ENCODE results near the gene NTM.

The NTM gene

DNA sequence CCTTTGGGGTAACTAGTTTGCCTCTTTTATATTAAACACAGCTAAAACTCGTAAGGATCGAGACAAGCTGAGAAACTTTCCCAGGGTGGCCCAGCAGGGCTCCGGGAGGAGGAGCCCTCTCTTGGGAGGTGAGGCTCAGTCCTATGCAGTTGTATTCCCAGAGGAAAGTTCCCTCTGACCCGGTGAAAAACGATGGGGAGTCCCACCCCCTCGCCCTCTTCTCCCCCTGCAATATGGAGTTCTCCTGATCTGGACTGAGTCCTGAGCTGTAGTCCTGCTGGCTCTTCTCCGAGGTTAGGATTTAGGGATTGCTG lies 1.3 kb downstream of the NTM start:
- TF ChIP-seq POU2F2 (IDR thresholded peaks at IDR 0.05; ENCODE audit: low read depth, low read length), result no peak
- TF ChIP-seq PAX5 (IDR thresholded peaks at IDR 0.05; ENCODE audit: insufficient read depth, low read length, severe bottlenecking), result no peak
- no peak for TF ChIP-seq SPI1 (IDR thresholded peaks at IDR 0.05; ENCODE audit: low read depth, low read length)
- no peak for TF ChIP-seq POLR2AphosphoS5 (IDR thresholded peaks at IDR 0.05; ENCODE audit: low read depth, low read length)
- no peak for DNase-seq (ENCODE audit: insufficient read length, low spot score)
- FAIRE-seq, result no peak

DNA sequence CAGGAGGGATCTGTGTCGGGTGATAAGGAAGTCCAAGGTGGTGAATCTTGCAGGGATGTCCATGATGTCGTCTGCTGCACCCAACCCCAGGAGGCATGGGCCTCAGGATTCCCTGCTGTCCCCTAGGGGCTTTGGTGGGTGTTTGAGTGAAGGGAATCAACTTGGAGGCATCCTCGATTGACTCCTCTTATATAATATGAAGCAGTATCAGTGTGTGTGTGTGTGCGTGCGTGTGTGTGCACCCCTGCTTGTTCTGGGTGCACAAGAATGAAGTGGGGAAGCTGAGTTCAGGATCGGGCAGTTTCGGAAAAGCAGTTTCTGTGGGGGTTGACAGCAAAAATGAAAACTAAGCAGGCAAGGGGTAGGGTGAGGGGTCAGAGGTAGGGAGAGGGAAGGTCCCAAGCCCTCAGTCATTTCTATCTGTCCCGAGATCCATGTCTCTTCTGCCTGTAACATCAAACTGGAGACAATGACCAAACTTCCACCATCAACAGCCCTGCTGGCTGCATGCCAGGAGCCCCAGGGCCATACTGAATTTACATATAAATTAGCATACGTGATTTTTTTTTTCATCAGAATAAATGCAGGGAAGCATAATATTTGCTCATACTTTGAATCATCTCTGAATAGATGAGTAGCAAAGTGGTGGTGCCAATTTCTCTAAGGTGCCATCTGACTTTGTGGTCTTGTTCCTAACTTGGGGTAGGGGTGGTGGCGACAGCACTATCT lies 2.0 kb downstream of the NTM start:
- no peak for TF ChIP-seq TAF1 (IDR thresholded peaks at IDR 0.05; ENCODE audit: low read depth, low read length)
- DNase-seq (ENCODE audit: insufficient read length, low spot score), result no peak
- FAIRE-seq, result no peak

DNA sequence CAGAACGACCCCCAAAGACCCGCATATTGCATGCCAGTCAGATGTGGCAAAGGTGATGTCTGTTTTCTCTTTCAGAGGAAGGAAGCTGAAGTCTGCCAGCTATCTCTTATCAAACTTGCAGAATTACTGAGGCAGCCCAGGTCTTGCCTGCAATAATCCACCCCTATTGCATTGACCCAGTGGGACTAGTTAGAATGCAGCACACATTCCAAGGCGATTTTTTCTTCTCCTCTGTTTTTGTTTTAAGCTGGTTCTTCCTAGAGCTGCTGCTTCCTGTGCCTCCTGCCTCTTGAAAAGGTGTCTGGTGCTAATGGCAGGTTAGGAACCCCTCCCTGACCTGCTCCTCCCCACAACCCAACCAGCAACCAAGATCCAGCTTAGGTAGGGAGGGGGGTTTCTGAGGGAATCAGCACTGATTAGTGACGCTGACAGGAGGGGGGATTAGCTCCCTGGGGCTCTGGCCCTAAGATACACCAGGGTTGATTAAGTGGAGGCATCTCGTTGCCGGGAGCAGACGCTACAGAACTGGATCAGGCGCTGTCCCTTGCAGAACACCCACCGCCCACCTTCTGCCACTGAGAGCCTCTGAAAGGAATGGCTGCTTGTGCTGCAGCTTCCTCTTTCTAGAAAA lies 2.8 kb downstream of the NTM start:
- FAIRE-seq (no peak), DNase-seq (ENCODE audit: insufficient read length, low spot score) (no peak)
- TF ChIP-seq POLR2AphosphoS5 (IDR thresholded peaks at IDR 0.05; ENCODE audit: low read depth, low read length) (no peak), PAX5 (IDR thresholded peaks at IDR 0.05; ENCODE audit: insufficient read depth, low read length, severe bottlenecking) (no peak), TAF1 (IDR thresholded peaks at IDR 0.05; ENCODE audit: low read depth, low read length) (no peak), POU2F2 (IDR thresholded peaks at IDR 0.05; ENCODE audit: low read depth, low read length) (no peak), SPI1 (IDR thresholded peaks at IDR 0.05; ENCODE audit: low read depth, low read length) (no peak), POLR2A (IDR thresholded peaks at IDR 0.05; ENCODE audit: low read depth, low read length) (no peak)

DNA sequence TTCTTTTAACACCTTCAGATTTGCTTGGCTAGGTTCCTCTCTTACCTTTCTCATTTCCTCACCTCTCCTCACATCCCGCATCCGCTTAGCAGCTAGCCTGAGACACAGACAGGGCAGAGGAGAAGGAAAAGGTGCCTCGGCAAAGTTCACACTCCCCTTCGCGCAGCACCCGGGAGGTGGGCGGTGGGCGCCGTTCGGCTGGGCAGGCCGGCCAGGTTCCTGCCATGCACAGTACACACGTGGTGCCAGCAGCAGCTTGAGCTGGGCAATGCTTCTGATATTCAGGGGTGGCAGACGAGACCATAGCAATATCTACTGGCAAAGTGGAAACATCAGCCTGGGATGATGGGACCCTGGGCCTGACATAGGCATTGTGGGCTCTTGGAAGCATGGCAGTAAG lies 3.3 kb downstream of the NTM start:
- no peak for TF ChIP-seq SPI1 (IDR thresholded peaks at IDR 0.05; ENCODE audit: low read depth, low read length)
- no peak for TF ChIP-seq POLR2A (IDR thresholded peaks at IDR 0.05; ENCODE audit: low read depth, low read length)
- no peak for TF ChIP-seq PAX5 (IDR thresholded peaks at IDR 0.05; ENCODE audit: insufficient read depth, low read length, severe bottlenecking)
- TF ChIP-seq POU2F2 (IDR thresholded peaks at IDR 0.05; ENCODE audit: low read depth, low read length), result no peak
- TF ChIP-seq POLR2AphosphoS5 (IDR thresholded peaks at IDR 0.05; ENCODE audit: low read depth, low read length), result no peak
- no peak for TF ChIP-seq TAF1 (IDR thresholded peaks at IDR 0.05; ENCODE audit: low read depth, low read length)
- DNase-seq (ENCODE audit: insufficient read length, low spot score), result no peak
- FAIRE-seq, result no peak

DNA sequence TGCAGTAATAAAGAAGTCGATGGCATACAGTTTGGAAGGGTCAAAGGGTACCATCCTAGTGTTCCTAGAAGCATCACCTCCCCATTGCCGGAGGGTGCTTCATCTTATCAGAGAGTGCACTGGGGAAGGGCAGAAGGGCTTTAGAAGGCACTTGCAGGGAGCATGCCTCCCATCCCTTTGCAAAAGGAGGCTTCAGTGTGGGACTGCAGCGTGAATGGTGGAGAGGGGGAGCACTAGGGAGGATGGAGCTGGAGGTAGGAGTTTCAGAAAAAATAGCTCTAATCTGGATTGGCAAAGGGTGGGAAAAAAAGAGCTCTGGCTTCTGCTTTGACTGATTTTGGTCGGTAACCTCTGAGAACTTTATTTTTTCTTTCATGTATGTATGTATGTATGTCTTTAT lies 5.0 kb downstream of the NTM start:
- DNase-seq (ENCODE audit: insufficient read length, low spot score) (no peak), FAIRE-seq (no peak)
- no peak for TF ChIP-seq POU2F2 (IDR thresholded peaks at IDR 0.05; ENCODE audit: low read depth, low read length)
- no peak for TF ChIP-seq POLR2AphosphoS5 (IDR thresholded peaks at IDR 0.05; ENCODE audit: low read depth, low read length)
- no peak for TF ChIP-seq PAX5 (IDR thresholded peaks at IDR 0.05; ENCODE audit: insufficient read depth, low read length, severe bottlenecking)
- no peak for TF ChIP-seq POLR2A (IDR thresholded peaks at IDR 0.05; ENCODE audit: low read depth, low read length)
- no peak for TF ChIP-seq SPI1 (IDR thresholded peaks at IDR 0.05; ENCODE audit: low read depth, low read length)
- TF ChIP-seq TAF1 (IDR thresholded peaks at IDR 0.05; ENCODE audit: low read depth, low read length), result no peak

DNA sequence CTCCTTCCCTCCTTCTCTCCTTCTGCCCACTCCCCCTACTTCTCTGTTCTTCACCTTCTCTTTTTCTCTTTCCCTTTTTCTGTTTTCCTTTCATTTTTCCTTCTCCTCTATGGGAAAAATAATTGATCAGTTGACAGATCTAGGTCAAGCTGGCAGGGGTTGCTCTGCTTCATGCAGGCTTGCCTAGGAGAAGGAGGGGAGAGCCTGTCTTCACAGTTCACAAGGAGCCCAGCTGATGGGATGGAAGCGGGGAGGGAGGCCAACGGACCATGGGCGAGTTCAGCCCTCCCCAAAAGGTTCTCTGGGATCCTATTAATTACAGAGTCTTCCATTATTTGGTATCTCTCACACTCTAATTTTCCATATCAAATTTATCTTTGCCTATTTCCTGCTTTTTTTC lies 5.5 kb downstream of the NTM start:
- DNase-seq (ENCODE audit: insufficient read length, low spot score) (no peak), FAIRE-seq (no peak)
- no peak for TF ChIP-seq TAF1 (IDR thresholded peaks at IDR 0.05; ENCODE audit: low read depth, low read length)

DNA sequence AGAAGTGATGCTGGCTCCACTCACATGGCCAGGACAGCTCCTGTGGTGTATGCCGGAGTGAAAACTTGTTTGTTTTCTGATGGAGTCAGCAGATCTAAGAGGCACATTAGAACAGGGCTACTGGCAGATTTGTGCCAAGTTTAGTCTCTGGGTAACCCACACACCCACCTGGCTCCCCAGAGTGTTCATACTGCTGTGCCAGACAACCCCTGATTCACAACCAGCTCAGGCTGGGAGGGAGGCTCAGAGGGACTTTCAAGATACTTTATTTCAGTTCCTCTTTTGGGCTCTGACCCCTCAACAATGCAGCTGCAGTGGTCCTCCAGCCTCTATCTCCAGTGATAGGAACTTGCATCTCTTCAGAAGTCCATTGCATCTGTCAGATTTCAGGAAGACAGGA lies 8.5 kb downstream of the NTM start:
- DNase-seq (ENCODE audit: insufficient read length, low spot score) (no peak), FAIRE-seq (no peak)
- no peak for TF ChIP-seq POU2F2 (IDR thresholded peaks at IDR 0.05; ENCODE audit: low read depth, low read length)
- peak; percentile 93 for TF ChIP-seq SPI1 (IDR thresholded peaks at IDR 0.05; ENCODE audit: low read depth, low read length)

DNA sequence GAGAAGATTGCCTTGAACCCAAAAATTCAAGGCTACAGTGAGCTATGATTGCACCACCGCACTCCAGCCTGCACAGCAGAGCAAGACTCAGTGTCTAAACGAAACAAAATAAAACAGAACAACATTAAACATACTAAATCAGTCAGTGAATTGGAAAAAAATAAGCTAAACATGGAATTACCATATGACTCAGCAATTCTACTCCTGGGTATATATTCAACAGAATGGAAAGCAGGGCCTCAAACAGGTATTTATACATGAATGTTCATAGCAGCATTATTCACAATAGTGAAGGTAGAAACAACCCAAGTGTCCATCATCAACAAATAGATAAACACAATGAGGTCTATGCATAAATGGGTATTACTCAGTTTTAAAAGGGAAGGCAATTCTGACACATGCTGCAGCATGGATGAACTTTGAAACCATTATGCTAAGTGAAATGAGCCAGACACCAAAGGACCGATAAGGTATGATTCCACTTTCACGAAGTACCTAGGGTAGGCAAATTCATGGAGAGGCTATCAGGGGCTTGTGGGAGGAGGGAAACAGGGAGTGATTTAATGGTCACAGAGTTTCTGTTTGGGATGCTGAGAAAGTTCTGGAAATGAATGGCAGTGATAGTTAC lies 15.5 kb downstream of the NTM start:
- FAIRE-seq, result no peak
- no peak for TF ChIP-seq PAX5 (IDR thresholded peaks at IDR 0.05; ENCODE audit: insufficient read depth, low read length, severe bottlenecking)
- no peak for TF ChIP-seq SPI1 (IDR thresholded peaks at IDR 0.05; ENCODE audit: low read depth, low read length)
- no peak for TF ChIP-seq POLR2A (IDR thresholded peaks at IDR 0.05; ENCODE audit: low read depth, low read length)
- no peak for TF ChIP-seq TAF1 (IDR thresholded peaks at IDR 0.05; ENCODE audit: low read depth, low read length)
- no peak for TF ChIP-seq POU2F2 (IDR thresholded peaks at IDR 0.05; ENCODE audit: low read depth, low read length)
- no peak for TF ChIP-seq POLR2AphosphoS5 (IDR thresholded peaks at IDR 0.05; ENCODE audit: low read depth, low read length)
- DNase-seq (ENCODE audit: insufficient read length, low spot score), result no peak

DNA sequence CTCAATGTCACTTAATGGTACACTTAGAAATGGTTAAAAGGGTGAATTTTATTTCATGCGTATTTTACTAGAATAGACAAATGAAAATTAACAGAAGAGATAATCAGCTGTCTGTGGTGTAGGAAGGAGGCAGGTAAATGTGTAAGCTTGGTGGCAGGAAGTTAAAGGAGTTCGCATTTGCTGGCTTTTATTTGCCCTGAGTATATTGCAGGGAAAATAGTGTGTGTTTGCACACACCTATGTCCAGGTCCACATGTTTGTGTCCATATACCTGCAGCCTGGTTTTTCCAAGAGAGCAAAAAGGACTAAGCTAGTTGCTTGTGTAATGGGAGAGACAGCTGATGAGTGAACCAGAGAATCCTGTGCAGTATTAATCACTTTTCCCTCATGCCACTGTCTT lies 16.0 kb downstream of the NTM start:
- TF ChIP-seq PAX5 (IDR thresholded peaks at IDR 0.05; ENCODE audit: insufficient read depth, low read length, severe bottlenecking), result no peak
- TF ChIP-seq POU2F2 (IDR thresholded peaks at IDR 0.05; ENCODE audit: low read depth, low read length), result no peak
- TF ChIP-seq TAF1 (IDR thresholded peaks at IDR 0.05; ENCODE audit: low read depth, low read length), result no peak
- no peak for TF ChIP-seq SPI1 (IDR thresholded peaks at IDR 0.05; ENCODE audit: low read depth, low read length)
- TF ChIP-seq POLR2A (IDR thresholded peaks at IDR 0.05; ENCODE audit: low read depth, low read length), result no peak
- no peak for TF ChIP-seq POLR2AphosphoS5 (IDR thresholded peaks at IDR 0.05; ENCODE audit: low read depth, low read length)
- no peak for FAIRE-seq
- no peak for DNase-seq (ENCODE audit: insufficient read length, low spot score)

DNA sequence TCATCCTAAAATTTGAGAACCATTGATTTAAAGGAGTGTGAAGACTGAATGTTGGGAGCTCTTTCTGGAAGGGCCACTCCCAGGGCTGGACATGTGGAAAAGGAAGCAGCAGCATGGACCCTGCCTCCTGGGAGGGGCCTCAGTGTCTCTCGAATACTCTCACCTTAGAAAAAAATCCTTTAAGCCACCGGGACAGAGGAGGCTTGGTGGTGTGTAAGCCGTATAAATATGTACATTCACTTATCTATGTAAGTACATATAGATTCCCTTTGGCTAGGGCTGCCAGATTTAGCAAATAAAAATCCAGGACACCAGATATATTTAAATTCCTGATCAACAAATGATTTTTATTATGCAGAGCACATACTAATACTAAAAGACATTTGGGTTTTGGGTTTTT lies 17.6 kb downstream of the NTM start:
- DNase-seq (ENCODE audit: insufficient read length, low spot score) (no peak), FAIRE-seq (no peak)
- TF ChIP-seq POU2F2 (IDR thresholded peaks at IDR 0.05; ENCODE audit: low read depth, low read length) (no peak), TAF1 (IDR thresholded peaks at IDR 0.05; ENCODE audit: low read depth, low read length) (no peak), POLR2A (IDR thresholded peaks at IDR 0.05; ENCODE audit: low read depth, low read length) (no peak), SPI1 (IDR thresholded peaks at IDR 0.05; ENCODE audit: low read depth, low read length) (no peak), PAX5 (IDR thresholded peaks at IDR 0.05; ENCODE audit: insufficient read depth, low read length, severe bottlenecking) (no peak)

Data from GM12891 (cell line).